Measurements from ENCODE around the gene PLXNA2.

GRCh38 chr1:208183977-208184911 lies 59.9 kb downstream of the PLXNA2 start:
- no peak for TF ChIP-seq CTCF (conservative IDR thresholded peaks at IDR 0.05; ENCODE audit: low read depth, low read length)
- TF ChIP-seq EZH2 (IDR thresholded peaks at IDR 0.05; ENCODE audit: borderline replicate concordance, low read depth, low read length, poor library complexity, severe bottlenecking): no peak
